Measurements from ENCODE around the gene BAHCC1.
"Not testable (repeated sequence)": the region's sequence is repeated elsewhere in the genome, so short reads cannot be mapped to it uniquely, and the experiment has no call there.

Gene BAHCC1

DNA sequence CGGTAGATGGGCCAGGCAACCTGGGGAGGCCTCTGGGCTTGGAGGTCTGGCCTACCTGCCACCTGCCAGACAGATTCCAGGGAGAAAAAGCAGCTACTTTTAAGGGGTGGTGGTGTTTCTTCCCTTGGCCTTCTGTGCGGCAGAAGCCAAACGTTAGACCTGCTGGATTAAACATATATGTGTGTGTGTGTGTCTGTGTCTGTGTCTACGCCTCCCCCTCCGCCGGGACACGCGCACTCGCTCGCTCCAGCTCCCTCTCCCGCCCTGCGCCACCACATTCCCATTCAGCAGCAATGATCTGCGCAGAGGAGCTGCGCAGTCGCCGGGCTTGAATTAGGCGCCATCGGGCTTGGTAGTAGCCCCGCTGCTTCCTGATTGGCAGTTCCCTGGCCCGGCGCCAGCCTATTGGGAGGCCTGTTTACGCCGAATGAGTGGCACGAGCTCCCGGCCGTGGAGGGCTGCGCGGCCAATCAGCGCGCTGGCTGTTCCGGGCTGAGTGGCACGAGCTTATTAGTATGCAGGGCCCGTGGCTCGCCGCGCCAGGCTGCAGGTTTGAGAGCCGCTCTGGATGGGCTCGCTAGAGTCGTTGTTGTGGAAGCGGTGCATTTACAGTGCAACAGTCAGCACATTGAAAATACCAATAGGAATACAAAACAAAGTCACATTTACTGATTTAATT is at the start of gene BAHCC1:
Gene BAHCC1, plus strand, starts transcription at position 537 of the 679 bp plus-strand sequence. CDS start 4,283 bp downstream, outside the sequence.
- peak; percentile 77 to 86 for DNase-seq

DNA sequence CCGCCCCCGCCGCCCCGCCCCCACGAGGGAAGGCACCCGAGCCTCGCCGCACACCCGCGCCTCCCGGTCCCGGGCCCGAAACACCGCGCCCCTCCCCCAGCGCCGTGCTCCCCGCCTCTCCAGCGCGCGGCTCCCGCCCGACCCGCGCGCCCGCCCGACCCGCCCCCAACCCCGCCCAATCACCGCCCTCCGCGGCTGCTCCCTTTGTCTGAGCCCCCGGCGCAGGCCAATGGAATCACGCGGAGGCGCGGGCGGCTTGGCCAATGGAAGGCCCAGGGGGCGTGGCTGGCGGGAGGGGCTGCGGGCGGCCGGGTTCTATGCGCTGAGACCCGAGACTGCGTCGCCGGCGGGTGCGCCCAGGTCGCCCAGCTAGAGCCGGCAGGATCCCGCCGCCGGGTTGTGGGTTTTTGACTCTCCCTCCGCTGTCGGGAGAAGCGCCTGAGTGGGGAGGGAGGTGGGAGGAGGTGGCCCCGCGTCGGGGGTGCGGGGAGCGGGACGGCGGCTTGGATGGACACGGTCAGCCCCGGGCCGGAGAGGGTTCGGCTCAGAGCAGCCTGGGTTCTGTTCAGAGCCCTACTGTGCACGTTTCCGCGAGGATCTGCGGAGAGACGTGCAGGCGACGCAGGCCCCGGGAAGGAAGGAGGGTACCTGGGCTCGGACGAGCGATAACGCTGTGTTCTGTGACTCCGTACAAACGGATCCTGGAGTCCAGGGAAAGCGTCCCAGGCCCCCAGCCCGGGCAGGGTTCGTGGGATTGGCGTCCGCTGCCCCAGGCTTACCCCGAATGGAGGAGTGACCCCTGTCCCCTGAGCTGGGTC is 49.0 kb upstream of the BAHCC1 start:
- DNase-seq = peak; percentile 95 to 97

DNA sequence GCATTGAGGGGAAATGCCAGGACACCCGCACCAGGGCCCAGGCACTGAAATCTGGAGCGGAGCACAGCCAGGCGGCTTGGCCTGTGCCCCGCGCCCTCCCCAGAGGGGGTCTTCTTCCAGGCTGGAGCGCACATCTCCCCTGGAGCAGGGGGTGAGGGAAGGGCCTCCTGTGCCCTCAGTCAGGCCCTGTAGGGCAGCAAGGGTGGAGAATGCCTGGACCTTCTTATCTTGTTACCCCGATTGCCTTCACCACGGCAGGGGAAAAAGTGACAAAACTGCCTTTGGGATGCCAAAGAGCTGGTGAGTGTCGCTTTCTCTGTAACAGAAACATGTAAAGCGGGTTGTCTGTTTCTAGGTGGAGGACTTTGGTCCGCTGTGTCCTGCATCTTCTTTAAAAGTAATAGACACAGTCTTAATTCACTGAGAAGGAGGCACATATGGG is 48.3 kb upstream of the BAHCC1 start:
- no peak for DNase-seq

DNA sequence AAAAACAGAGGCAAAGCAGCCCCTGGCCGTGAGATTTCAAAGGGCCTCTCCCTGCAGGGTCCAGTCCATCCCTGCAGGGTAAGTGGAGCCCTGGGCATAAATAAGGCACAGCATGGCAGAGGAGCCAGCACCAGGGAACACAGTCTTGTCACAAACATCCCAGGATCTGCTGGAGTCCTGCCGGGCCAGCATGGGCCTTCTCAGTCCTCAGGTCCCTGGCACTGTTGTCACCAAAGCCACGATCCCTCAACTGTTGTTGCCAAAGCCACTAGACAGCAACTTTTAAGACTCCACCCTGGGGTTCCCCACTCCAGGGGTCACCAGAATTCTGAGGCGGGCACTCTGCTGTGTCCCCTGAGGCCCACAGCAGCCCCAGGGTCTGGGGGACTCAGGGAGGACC is 47.8 kb upstream of the BAHCC1 start:
- no peak for DNase-seq

DNA sequence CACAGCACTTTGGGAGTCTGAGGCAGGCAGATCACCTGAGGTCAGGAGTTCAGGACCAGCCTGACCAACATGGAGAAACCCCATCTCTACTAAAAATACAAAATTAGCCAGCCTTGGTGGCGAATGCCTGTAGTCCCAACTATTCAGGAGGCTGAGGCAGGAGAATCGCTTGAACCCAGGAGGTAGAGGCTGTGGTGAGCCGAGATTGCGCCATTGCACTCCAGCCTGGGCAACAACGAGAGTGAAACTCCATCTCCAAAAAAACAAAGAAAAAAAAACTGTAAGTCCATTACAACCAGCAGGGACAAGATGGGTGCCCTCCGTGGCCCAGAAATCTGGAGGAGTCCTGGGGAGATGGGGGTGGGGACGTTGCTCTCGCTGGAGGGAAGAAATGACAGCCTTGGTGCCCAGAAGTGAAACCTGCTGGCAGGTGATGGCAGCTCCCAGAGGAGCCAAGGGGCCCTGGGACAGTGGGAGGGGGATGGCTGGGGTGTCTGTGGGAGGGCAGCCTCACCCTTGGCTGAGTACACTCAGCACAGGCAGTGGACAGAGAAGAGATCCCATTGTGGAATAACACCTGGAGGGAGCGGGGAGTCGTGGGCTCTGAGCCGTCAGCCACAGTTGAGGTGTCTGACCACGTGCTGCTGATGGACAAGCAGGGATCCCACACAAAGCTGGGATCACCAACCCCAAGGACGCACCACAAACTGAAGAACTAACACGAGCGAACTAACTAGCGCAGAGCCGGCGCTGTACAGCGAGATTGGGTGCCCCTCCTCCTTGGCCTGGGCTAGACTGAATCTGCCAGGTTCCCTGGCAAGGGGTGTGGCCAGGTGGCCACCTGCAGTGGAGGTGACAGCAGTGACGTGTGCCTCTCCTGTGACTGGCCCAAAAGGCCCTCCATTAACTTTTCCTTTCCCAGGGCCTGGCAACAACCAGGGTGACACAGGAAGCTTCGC is 46.9 kb upstream of the BAHCC1 start:
- DNase-seq = no peak

DNA sequence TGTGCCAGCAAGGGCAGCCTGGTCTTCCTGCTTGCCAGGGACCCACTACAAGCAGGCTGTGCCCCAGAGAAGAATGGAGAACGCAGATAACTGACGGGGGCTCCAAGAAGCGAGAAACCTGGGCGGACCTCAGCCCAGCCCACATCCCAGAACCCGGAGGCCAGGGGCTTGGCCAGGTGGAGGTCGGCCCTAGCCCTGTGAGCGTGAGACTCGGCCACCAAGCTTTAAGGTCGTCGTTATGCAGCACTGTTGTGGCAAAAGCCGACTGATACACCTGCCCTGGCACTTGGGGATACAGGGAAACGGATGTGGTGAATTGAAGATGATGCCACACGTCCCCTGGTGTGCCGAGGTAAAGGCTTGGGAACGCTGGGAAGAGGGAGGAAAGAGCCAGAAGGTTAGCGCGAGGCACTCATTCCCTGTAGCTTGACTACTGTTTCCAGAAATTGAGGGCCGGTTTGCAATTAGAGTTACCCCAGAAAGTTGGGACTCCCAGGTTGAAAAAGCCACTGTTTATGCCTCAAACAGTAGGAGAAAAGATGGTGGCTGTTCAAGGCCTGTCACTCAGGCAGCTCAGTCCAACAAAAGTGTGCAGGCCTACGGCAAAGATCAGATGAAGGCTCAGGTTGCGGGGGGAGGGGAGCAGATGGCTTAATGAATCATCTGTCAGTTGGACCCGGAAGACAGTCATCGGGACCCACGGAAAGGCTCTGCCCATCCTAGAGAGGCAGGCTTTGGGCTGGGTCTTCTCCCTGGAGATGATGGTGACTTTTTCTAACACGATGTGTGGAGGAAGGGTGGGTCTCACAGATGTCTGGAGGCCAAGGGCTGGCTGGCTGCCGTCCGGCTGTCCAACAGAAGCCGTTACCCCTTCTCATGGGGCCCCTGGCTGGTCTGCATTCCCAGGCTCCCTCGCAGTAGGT is 45.6 kb upstream of the BAHCC1 start:
- DNase-seq = no peak

DNA sequence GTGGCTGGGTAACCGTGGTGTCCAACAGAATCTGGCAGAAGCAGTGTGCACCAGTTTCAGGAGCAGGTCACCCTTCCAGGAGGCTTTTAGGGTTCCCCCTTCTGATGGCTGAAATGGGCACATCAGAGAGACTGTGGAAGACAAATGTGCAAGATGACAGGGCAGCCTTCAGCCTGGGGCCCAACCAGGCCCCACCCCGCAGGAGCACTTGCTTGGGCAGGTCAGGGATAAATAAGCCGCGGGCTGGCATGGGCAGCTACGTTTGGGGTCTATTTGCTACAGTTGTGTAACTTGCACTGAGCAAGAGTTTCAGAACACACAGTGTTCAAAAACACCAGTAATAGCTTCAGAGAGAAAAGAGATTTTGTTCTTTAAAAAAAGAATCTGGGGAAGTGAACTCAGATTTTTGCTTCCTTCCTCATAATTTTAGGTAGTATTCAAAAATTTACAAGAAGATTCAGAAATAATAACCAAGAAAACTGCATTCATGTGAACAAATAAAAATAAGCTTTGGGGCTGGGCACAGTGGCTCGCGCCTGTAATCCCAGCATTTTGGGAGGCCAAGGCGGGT is 44.9 kb upstream of the BAHCC1 start:
- DNase-seq = no peak

DNA sequence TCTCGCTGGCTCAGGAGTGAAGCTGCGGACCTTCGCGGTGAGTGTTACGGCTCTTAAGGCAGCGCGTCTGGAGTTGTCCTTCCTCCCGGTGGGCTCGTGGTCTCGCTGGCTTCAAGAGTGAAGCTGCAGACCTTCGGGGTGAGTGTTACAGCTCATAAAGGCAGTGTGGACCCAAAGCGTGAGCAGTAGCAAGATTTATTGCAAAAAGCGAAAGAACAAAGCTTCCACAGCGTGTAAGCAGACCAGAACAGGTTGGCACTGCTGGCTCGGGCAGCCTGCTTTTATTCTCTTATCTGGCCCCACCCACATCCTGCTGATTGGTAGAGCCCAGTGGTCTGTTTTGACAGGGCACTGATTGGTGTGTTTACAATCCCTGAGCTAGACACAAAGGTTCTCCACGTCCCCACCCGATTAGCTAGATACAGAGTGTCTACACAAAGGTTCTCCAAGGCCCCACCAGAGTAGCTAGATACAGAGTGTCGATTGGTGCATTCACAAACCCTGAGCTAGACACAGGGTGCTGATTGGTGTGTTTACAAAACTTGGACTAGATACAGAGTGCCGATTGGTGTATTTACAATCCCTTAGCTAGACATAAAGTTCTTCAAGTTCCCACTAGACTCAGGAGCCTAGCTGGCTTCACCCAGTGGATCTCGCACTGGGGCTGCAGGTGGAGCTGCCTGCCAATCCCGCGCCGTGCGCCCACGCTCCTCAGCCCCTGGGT is 43.8 kb upstream of the BAHCC1 start:
- not testable (repeated sequence) for DNase-seq

DNA sequence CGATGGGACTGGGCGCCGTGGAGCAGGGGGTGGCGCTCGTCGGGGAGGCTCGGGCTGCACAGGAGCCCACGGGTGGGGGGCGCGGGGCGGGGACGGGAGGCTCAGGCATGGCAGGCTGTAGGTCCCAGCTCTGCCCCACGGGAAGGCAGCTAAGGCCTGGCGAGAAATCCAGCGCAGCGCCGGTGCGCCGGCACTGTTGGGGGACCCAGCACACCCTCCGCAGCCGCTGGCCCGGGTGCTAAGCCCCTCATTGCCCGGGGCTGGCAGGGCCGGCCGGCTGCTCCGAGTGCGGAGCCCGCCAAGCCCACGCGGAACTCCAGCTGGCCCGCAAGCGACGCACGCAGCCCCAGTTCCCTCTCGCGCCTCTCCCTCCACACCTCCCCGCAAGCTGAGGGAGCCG is 43.2 kb upstream of the BAHCC1 start:
- not testable (repeated sequence) for DNase-seq

DNA sequence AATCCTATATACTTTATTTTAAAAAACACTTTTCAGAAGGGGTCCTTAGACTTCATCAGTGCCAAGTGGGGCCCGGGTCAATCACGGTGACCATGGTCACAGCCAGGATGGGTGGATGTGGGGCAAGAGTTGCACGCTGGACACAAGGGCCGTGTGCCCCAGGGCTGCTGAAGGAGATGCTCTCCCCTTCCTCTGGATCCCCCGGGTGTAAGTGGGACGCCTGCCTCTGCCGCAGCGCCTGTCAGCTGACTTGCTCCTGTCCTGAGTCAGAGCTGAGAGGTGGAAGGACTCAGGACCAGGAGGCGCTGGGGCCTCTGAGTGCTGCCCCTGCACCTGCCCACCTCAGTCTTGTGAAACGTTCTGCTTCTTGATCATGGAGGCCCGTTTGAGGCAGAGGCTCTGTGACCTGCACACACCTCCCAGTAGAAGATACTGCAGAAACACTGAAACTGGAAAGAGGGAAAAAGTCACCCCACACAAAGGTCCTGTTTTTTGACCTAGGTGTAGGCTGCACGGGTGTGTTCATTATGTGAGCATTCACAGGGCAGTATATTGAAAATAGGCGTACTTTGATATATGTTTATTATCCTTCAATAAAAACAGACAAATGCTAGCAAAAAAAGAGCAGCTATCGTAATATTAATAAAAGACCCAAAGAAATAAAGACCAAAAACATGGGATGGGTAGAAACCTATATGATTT is 40.9 kb upstream of the BAHCC1 start:
- no peak for DNase-seq

DNA sequence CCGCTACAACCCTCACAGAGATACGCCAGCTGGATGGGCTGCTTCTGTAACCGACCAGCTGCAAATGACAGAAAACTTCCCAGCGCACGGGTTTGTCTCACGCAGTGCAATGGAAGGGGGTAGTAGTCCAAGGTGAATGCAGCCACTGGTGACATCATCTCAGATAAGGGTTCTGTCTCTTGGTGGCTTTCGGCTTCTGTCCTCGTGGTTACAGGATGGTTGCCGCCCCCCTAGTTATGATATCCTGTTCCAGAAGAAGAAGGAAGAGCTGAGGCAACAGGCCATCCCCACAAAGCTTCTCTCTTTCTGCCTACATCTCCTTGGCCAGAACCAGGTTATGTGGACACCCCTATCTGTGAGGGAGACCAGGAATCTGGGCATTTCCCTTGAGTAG is 40.3 kb upstream of the BAHCC1 start:
- DNase-seq = no peak

DNA sequence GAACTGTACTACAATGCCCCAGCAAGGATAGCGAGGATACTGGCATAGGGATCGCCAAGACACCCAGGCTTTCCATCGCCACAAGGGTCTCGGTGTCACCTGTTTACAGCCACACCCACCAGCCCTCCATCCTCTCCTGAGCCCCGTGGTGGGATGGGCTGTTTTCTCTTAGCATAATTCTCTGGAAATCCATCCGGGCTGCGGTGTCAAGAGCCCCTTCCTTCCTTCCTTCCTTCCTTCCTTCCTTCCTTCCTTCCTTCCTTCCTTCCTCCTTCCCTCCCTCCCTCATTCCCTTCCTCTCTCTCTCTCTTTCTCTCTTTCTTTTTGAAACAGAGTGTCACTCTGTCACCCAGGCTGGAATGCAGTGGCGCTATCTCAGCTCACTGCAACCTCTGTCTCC is 36.0 kb upstream of the BAHCC1 start:
- no peak for DNase-seq

DNA sequence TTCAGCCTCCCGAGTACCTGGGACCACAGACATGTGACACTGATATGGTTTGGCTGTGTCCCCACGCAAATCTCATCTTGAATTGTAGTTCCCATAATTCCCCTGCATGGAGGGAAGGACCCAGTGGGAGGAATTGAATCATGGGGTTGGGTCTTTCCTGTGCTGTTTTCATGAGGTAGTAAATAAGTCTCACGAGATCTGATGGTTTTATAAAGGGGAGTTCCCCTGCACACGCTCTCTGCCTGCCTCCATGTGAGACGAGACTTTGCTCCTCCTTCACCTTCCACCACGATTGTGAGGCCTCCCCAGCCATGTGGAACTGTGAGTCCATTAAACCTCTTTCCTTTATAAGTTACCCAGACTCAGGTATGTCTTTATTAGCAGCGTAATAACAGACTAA is 33.3 kb upstream of the BAHCC1 start:
- not testable (repeated sequence) for DNase-seq

DNA sequence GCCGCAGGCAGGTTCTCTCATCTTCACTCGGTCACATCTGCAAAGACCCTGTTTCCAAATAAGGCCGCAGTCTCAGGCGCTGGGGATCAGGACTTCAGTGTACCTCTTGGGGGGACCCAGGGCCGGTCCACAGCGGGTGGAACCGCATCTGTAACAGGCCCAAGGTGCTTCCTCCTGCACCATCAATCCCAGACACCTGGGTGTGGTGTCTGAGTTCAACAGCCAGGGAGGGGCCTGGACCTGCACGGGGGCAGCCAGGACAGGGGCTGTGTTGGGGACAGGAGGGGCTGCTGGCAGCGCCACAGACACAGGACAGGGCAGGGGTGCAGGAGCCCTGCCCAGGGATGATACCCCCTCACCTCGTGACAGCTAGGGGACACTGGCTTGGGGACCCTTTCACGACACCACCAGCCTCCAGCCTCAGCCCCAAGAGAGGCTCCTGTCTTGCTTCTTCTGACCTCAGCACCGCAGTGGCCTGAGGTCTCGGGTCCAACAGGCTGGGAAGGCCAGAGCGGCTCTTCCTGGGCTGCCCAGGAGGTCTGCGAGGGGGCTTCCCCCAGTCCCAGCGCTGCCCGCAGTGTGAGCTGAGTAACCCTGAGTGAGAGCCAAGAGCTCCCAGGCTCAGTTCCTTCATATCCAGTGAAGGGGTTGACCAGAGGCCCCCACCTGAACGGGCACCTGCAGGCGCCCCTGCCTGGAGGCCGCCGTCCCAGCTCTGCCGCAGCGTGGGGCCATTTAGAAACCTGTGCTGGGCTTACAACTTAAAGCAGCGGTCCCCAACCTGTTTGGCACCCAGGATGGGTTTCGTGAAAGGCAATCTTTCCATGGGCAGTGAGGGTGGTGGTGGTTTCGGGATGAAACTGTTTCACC is 30.7 kb upstream of the BAHCC1 start:
- DNase-seq = no peak

DNA sequence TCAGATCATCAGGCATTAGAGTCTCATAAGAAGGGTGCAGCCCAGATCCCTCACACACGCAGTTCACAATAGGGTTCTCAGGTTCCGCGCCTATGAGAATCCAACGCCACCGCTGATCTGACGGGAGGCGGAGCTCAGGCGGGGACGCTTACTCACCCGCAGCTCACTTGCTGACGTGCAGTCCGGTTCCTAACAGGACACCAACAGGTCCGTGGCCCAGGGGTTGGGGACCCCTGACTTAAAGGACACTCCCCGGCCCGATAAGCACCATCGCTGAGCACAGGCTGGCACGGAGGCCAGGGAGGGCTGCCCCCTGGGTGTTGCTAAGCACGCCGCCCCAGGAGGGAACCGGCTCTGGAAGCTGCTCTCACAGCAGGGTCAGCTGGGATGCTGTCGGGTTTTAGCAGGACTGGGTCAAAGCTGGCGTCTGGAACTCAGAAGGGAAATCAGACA is 30.1 kb upstream of the BAHCC1 start:
- DNase-seq = peak in 1 of 2 experiments; percentile 25

DNA sequence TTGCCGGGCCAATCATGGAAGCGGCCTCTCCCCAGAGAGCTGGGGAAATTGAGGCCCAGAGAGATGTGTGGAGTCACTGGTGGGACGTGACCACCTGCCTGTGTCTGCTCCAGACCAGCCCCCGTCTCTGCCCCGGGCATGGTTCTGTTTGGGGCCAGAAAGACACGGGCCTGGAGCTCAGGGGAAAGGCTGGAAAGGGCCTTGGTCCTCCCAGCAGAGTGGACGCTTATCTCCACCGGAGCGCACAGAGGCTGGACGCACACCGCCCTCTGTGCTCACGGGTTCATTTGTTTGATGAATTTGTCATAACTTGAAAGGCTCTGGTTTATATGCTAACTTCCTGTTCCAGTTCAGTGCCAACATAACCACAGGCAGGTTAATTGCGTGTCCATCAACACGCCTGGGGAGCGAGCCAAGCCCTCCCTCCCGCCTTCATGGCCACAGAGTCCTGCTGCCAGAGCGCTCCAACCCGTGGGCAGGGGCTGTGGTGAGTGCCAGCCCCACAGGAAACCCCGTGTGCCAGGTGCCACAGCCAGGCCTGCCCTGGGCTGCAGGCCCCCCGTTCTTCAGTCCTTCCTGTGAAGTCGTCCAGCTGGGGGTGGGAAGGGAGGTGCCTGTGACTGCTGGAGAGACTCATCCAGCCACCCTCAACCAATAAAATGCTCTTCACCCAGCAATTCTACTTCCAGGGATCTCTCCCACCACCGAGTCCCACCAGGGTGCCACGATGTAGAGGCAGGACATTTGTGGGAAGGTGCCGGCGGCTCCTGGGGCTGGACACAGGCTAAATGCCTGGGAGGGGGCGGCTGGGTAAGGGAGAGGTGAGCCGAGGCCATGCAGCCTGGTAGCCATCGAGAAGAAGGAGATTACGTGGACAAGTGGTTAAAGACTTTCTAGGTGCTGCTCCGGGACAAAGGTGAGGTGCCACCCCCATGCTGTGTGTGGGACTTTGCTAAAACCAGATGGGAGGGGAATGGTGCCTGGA is 29.4 kb upstream of the BAHCC1 start:
- DNase-seq = no peak

DNA sequence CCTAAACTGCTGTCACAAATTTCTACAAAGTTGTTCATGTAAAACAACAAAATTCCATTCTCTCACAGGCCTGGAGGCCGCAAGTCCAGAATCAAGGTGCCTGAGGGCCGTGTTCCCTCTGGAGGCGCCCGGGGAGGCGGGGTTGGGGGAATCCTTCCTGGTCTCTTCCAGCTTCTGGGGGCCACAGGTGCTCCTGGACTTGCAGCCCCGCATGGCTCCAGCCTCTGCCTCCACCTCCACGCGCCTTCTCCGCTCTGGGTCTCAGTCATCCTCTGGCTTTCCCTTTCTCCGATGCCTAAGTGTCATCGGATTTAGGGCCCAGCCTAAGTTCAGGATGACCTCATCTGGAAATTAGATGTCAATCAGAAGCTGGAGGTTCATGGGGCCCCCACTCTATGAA is 28.6 kb upstream of the BAHCC1 start:
- no peak for DNase-seq

DNA sequence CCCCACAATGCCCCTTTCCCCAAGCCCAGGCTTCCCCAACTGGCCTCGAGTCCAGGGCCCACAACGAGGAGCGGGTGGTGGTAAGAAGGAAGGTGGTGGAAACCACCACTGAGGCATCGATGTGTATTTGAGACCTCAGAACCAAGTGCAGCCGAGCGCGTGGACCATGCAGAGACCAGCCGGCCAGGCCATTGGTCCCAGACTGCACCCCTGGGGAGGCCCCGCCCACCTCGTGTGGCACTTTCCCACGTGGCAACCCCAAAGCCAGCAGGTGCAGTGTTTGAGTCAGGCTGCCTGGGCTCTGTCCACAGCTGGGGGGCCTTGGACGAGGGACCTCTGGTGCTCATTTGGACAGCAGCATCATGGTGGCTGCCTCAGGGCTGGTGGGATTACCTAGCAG is 28.1 kb upstream of the BAHCC1 start:
- no peak for DNase-seq
